B cell (primary cell): ENCODE measurements around the gene TMA7. TPM values are rescaled to one million over a fixed set of nuclear protein-coding genes. Genes with fewer than 3 reads are reported as not detected.
A peak's percentile ranks its signal among the peaks of the same experiment; 100 is the strongest.

Experiments
- ATAC-seq: fragments of 200-7000 bp; cut with Tn5 transposase; one replicate; pipeline ENCODE4 v1.10.0; 2021; ENCODE audit warnings: low read depth, mild to moderate bottlenecking, moderate number of reproducible peaks, moderate library complexity
- CTCF ChIA-PET: fragments of 350-600 bp; sonication (Branson Sonifier 250); formaldehyde crosslinking; loops from one replicate; lab custom pipeline; 2021; ENCODE audit warnings: antibody characterized with exemption, inconsistent platforms; lab: Charles Lee
- POLR2A ChIA-PET: fragments of 350-600 bp; sonication (Branson Sonifier 250); formaldehyde crosslinking; loops from one replicate; lab custom pipeline; 2021; ENCODE audit warnings: antibody characterized with exemption; lab: Charles Lee
- DNase-seq: peaks from one replicate; pipeline ENCODE4 v3.0.0; 2013
- H2AFZ ChIP-seq: 2 replicates; pipeline ENCODE4 v1.6.1; 2012; ENCODE audit warnings: mild to moderate bottlenecking, low read depth, low read length; ENCODE audit not compliant: insufficient read depth, poor library complexity, severe bottlenecking
- H3K27ac ChIP-seq, 2 donors: 1 replicate in 1 of 2; 2 replicates in 1 of 2; pipeline ENCODE4 v1.5.1; 2012 to 2013; ENCODE audit warnings: low read length in 2 of 2, mild to moderate bottlenecking in 2 of 2, moderate library complexity in 1 of 2
- H3K27me3 ChIP-seq, 4 experiments: fragments of 200-600 bp in 1 of 4; sonication (generic) in 1 of 4; replicated peaks in 1 of 4; 1 replicate in 2 of 4; 2 replicates in 2 of 4; pipeline versions ENCODE4 v1.6.1 to v1.7.0; 2013 to 2016; ENCODE audit warnings: low read length in 3 of 4, mild to moderate bottlenecking in 2 of 4, mixed read lengths in 1 of 4, moderate library complexity in 1 of 4; ENCODE audit not compliant: insufficient read depth in 4 of 4, control insufficient read depth in 3 of 4; ENCODE audit errors: control extremely low read depth in 1 of 4
- H3K36me3 ChIP-seq, 2 experiments: replicated peaks in 1 of 2; 1 replicate in 1 of 2; 2 replicates in 1 of 2; pipeline versions ENCODE4 v1.6.1 to v1.7.1; 2013; ENCODE audit warnings: low read length in 1 of 2; ENCODE audit not compliant: insufficient read depth in 2 of 2, control insufficient read depth in 1 of 2; ENCODE audit errors: control extremely low read depth in 1 of 2, extremely low read depth in 1 of 2
- H3K4me1 ChIP-seq, 2 donors: fragments of 200-600 bp in 1 of 2; sonication (generic) in 1 of 2; 1 replicate in 1 of 2; 2 replicates in 1 of 2; pipeline versions ENCODE4 v1.5.1 to v1.6.1; 2013 to 2017; ENCODE audit warnings: low read length in 2 of 2; ENCODE audit not compliant: control insufficient read depth in 2 of 2, insufficient read depth in 2 of 2
- H3K4me2 ChIP-seq: replicated peaks from 2 replicates; pipeline ENCODE3; 2012; ENCODE audit warnings: mild to moderate bottlenecking, low read depth, low read length; ENCODE audit not compliant: poor library complexity, severe bottlenecking
- H3K4me3 ChIP-seq, 5 experiments: fragments of 200-600 bp in 1 of 5; sonication (generic) in 1 of 5; 1 replicate in 3 of 5; 2 replicates in 2 of 5; pipeline versions ENCODE4 v1.5.1 to v1.7.0; 2011 to 2016; ENCODE audit warnings: low read length in 4 of 5, mild to moderate bottlenecking in 4 of 5, low read depth in 2 of 5, control low read depth in 1 of 5, moderate library complexity in 1 of 5; ENCODE audit not compliant: insufficient read depth in 1 of 5; ENCODE audit errors: control extremely low read depth in 1 of 5, extremely low read depth in 1 of 5
- H3K79me2 ChIP-seq: fragments of 200-600 bp; sonication (generic); one replicate; pipeline ENCODE4 v1.6.0; 2016; ENCODE audit warnings: low read length; ENCODE audit not compliant: control insufficient read depth, insufficient read depth
- H3K9ac ChIP-seq: fragments of 200-600 bp; sonication (generic); 2 replicates; pipeline ENCODE4 v1.6.1; 2017; ENCODE audit warnings: mild to moderate bottlenecking, low read length, moderate library complexity
- H3K9me3 ChIP-seq, 3 donors: one replicate each; pipeline versions ENCODE4 v1.6.1 to v1.7.1; 2013; ENCODE audit warnings: low read length in 2 of 3; ENCODE audit not compliant: control insufficient read depth in 2 of 3, insufficient read depth in 1 of 3; ENCODE audit errors: control extremely low read depth in 1 of 3
- H4K20me1 ChIP-seq: 2 replicates; pipeline ENCODE4 v1.6.0; 2012; ENCODE audit warnings: mild to moderate bottlenecking, low read length; ENCODE audit not compliant: insufficient read depth, control insufficient read depth, poor library complexity, severe bottlenecking
- H3K27ac Mint-ChIP-seq: one replicate; pipeline ENCODE4 v1.8.0; 2021; ENCODE audit warnings: mixed read lengths
- H3K27me3 Mint-ChIP-seq: one replicate; pipeline ENCODE4 v1.8.0; 2021; ENCODE audit warnings: mixed read lengths
- H3K4me1 Mint-ChIP-seq: one replicate; pipeline ENCODE4 v1.8.0; 2021; ENCODE audit warnings: mixed read lengths
- H3K4me3 Mint-ChIP-seq: one replicate; pipeline ENCODE4 v1.8.0; 2021; ENCODE audit warnings: mixed read lengths
- H3K9me3 Mint-ChIP-seq: one replicate; pipeline ENCODE4 v1.8.0; 2022; ENCODE audit warnings: mixed read lengths; ENCODE audit not compliant: insufficient read depth
- CTCF ChIP-seq: fragments of 200-600 bp; IDR thresholded peaks from one replicate; pipeline ENCODE4 v1.8.0; 2022; ENCODE audit warnings: antibody characterized with exemption, mild to moderate bottlenecking
- EZH2 ChIP-seq: IDR thresholded peaks from 2 replicates; pipeline ENCODE4 v1.6.1; 2012; ENCODE audit warnings: borderline replicate concordance, low read depth, mild to moderate bottlenecking, moderate library complexity, low read length; ENCODE audit not compliant: insufficient read depth, poor library complexity, severe bottlenecking
- WGBS: methylation state at CpG from one replicate; pipeline ENCODE4 v1.1.5; 2013; ENCODE audit warnings: missing lambda C conversion rate; ENCODE audit not compliant: insufficient coverage; 5-methylcytosine and 5-hydroxymethylcytosine counted together
- intact Hi-C: fragments of 100-400 bp; cut with micrococcal nuclease; formaldehyde crosslinking; loops from one replicate; pipeline ENCODE4 v1.10.0; 2022
- polyA plus RNA-seq: library from polyadenylated mRNA; depleted of rRNA; stranded (reverse); fragments of >200 nt; gene quantifications from 2 replicates; pipeline ENCODE4 v1.2.3, GENCODE V29; 2012
- total RNA-seq, 2 donors: library from RNA; stranded (reverse); fragments of 120-200 nt in 1 of 2; gene quantifications; 1 replicate in 1 of 2; 2 replicates in 1 of 2; pipeline versions ENCODE4 v1.2.3 to v1.2.4, GENCODE V29; 2013 to 2022

The TMA7 gene
- total and polyA plus RNA-seq, 2 donors (not counting 1 experiment from before 2014, with no cell fraction given), result 169 to 194 TPM

- Histone ChIP-seq H3K4me1 (no peaks in the 10 kb centered on the region), H3K27ac (no peak overlapping the region), H3K9me3 (no peaks in the 10 kb centered on the region), H3K36me3 (no peaks in the 10 kb centered on the region), H3K9ac (no peak overlapping the region), H2AFZ (no peak overlapping the region), H3K4me2 (no peak overlapping the region), H4K20me1 (no peaks in the 10 kb centered on the region), H3K4me3 (no peak overlapping the region), H3K79me2 (no peaks in the 10 kb centered on the region), H3K27me3 (no peaks in the 10 kb centered on the region)
- 93% methylated on average over 19 of the region's 21 CpGs for WGBS
- ChIA-PET CTCF (interaction anchor here (0.6 to 8.0 kb wide), 3 partner anchors 30 to 1074 kb away, joined by 3 to 330 read pairs (median 190); partner anchors contain the start of genes CCDC51, PFKFB4, PLXNB1 and TMA7), POLR2A (no interaction called here)
- H3K27me3 Mint-ChIP-seq, result no peaks in the 10 kb centered on the region
- no peaks in the 10 kb centered on the region for H3K9me3 Mint-ChIP-seq
- no peaks in the 10 kb centered on the region for H3K4me1 Mint-ChIP-seq
- TF ChIP-seq EZH2, result no peak
- no peak for TF ChIP-seq CTCF
- no peak overlapping the region for H3K4me3 Mint-ChIP-seq
- intact Hi-C loops, result no loop called here
- H3K27ac Mint-ChIP-seq, result no peak overlapping the region
- ATAC-seq (no peak), DNase-seq (peak; percentile 1)
Measured at GRCh38 chr3:48404440-48405342, 35.4 kb upstream of the TMA7 start.

- no peak overlapping the region for H2AFZ ChIP-seq
- Mint-ChIP-seq H3K4me1 (no peaks in the 10 kb centered on the region), H3K4me3 (no peak overlapping the region), H3K9me3 (no peaks in the 10 kb centered on the region), H3K27me3 (no peaks in the 10 kb centered on the region), H3K27ac (no peak overlapping the region)
- no peaks in the 10 kb centered on the region for H3K27me3 ChIP-seq
- intact Hi-C loops, result no loop called here
- H3K4me3 ChIP-seq, result no peak overlapping the region
- TF ChIP-seq CTCF, result no peak
- TF ChIP-seq EZH2, result no peak
- no peak overlapping the region for H3K4me2 ChIP-seq
- H3K4me1 ChIP-seq, result no peaks in the 10 kb centered on the region
- POLR2A ChIA-PET, result no interaction called here
- no peak overlapping the region for H3K27ac ChIP-seq
- H4K20me1 ChIP-seq, result no peaks in the 10 kb centered on the region
- no peak overlapping the region for H3K9ac ChIP-seq
- whole genome bisulfite sequencing, result 90% methylated on average over 12 of the region's 13 CpGs
- DNase-seq (no peak), ATAC-seq (no peak)
- CTCF ChIA-PET, result interaction anchor here (7.6 to 8.0 kb wide), 2 partner anchors 29 to 147 kb away, joined by 190 to 330 read pairs; partner anchors contain the start of genes CCDC51, PFKFB4, PLXNB1 and TMA7
- no peaks in the 10 kb centered on the region for H3K79me2 ChIP-seq
- H3K36me3 ChIP-seq, result no peaks in the 10 kb centered on the region
- no peaks in the 10 kb centered on the region for H3K9me3 ChIP-seq
Measured at GRCh38 chr3:48405343-48405881, 34.6 kb upstream of the TMA7 start.
